GM19193 (cell line): Measurements from ENCODE around the gene HSPH1.

ENCODE experiments used
- POLR2A ChIP-seq: IDR thresholded peaks from 4 replicates; pipeline ENCODE4 v1.6.1; 2011; ENCODE audit not compliant: insufficient read depth, insufficient read length; ENCODE audit errors: extremely low read depth

Gene HSPH1

GRCh38 chr13:31161557-31162150, at the start of gene HSPH1:
HSPH1 (minus strand) TSS chr13:31161904; CDS start chr13:31161582, 322 bp downstream.
- TF ChIP-seq POLR2A = peak; percentile 92

GRCh38 chr13:31209841-31210210, 48.1 kb upstream of the HSPH1 start:
- no peak for TF ChIP-seq POLR2A

DNA sequence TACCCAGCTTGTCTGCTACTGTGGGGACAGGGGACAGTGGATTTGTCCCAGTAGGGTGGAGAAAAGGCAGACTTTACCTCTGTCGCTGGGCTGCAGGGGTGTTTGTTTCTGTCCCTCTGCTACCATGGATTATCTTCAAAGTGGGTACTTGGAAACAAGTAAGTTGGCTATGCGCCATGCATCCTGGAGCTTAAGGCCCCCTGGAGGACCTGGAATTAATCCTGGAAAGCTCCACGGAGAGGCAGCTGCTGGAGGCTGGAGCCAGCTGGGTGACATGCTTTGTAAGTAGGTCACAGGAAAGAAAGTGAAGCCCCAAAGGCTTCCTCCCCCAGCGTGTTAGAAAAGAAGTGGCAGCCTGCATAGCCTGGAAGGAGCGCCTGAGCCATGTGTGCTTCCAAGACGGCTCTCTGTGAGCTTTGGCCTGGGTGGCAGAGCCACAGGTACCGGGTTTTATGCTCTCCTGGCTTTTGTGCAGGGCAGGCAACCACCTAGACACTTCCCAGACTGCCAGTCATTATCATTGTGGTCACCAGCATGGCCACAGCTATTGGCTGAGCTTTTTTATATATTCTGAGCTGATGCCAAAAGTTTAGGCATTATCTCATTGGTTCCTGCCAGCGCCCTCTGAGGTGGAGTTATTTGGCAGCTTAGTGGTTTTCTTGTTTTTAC, 47.6 kb upstream of the HSPH1 start:
- TF ChIP-seq POLR2A = no peak

DNA sequence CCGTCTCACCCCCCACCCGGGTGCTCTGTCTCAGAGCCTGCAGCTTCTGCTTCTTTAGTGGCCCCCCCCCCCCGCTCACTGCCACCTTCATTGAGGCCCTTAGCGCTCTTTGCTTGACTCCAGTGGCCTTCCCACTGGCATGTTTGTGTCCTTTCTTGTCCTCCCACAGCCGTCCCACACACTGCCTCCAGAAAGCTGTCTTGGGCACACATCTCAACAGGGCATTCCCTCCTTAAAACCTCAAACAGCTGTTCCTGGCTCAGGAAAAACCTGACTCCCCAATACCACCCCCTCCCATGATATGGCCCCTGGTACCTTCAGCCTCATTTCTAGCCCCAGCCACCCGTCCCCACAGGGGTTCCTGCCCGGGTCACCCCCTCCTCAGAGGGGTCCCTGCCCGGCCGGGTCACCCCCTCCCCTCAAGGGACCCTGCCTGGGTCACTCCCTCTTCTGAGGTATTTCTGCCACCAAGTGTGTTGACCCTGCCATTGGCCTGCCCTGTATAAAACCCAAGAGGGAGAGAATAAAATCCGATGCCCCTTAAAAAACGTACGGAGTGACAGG, 46.9 kb upstream of the HSPH1 start:
- no peak for TF ChIP-seq POLR2A

- TF ChIP-seq POLR2A = no peak
Measured at GRCh38 chr13:31207661-31208552, 46.2 kb upstream of the HSPH1 start.

DNA sequence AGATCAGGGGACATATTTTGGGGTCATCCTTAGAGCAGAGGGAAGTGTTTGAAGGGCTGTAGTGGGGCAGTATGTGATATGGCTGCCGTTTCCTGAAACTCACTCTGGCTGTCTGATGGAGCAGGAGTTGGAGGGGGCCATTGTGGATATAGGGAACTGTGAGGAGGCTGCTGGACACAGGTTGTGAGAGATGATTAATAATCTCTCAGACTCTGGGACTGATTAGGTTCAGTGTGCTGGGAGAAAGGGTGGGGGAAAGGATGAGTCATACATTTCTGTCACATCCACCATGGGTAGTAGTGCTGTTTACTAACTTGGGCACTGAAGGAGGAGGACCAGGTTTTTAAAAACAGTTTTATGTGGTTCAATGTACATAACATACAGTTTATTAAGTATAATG, 42.9 kb upstream of the HSPH1 start:
- no peak for TF ChIP-seq POLR2A

DNA sequence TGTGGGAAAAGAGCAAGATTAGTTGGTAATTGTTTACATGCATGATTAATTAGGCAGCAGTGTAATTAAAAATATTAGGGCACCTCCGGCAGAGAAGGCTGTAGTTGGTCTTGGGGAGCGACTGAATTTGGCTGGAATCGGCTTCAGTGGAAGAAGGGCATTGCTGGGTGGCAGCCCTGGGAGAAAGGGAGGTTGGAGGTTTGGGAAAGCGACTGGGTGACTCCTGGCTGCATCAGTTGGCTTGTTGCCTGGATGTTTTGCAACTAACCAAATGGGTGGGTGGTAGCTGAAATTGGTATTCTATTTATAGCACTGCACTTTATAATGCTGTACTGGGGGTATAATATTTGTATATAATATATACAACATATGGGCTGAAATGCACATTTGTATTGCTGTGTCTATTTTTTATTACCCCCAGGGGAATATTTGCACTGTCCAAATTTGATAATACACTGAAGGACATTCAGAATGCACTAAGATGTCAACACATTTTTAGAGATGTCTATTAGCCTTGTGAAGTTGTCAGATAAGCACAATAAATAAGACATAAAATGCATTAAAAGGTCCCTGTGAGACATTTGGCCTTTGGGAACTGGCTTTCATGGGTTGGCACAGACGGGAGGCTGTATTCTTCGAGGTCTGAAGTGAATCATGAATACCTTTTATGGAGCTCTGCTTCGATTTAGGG, 39.8 kb upstream of the HSPH1 start:
- no peak for TF ChIP-seq POLR2A

- TF ChIP-seq POLR2A = no peak
Measured at GRCh38 chr13:31200637-31200971, 38.9 kb upstream of the HSPH1 start.

DNA sequence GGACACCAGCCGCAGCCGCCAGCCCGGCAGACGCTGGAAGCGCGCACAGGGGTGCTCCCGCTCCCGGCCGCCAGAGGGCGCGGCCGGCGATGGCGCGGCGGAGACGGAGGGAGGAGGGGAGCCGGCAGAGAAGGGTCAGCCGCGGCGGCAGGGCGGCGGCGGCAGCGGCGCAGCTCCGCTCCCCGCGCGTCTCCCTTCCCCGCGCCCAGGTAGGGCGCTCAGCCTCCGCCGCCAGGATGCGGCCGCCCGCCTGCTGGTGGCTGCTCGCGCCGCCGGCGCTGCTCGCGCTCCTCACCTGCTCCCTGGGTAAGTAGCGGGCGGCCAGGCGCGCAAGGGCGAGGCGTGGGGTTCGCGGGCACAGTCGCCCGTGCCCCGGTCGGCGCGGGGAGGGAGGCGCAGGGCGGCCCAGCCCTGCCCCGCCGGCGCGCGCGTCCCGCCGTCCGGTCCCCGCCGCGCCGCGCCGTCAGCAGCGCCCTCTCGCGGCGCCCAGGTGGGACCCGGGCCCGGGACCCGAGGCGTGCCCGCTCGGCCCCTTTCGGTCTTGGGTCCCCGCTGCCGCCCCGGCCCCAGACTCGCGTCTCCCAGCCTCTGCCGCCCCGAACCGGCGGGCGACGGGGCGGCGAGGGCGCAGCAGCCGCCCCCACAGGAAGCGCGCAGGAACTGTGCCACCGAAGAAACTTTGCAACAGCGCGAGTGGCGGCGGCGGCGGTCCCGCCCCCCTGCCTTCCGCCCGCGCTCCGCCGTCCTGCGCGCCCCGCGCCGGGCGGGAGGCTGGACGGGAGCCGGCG, 38.3 kb upstream of the HSPH1 start, which contains the start of gene B3GLCT:
TSS of gene B3GLCT (plus strand) at position 127 of the 788 bp plus-strand sequence. CDS start at position 237, 110 bp downstream.
- TF ChIP-seq POLR2A = peak; percentile 35

DNA sequence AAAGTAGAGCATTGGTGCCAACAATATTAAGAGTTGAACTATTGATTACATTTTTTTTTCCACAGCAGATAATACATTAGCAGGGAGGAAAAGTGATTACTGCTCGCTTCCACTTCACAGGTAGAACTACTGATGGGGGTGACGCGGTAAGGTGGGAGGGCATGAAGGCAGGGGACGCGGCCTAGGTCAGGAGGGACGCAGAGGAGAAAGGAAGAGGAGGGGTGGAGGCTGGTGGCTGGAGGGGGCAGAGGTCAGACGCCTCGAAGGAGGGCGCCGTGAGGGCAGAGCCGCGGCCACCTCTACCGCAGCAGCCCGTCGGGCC, 37.8 kb upstream of the HSPH1 start:
- TF ChIP-seq POLR2A = no peak

DNA sequence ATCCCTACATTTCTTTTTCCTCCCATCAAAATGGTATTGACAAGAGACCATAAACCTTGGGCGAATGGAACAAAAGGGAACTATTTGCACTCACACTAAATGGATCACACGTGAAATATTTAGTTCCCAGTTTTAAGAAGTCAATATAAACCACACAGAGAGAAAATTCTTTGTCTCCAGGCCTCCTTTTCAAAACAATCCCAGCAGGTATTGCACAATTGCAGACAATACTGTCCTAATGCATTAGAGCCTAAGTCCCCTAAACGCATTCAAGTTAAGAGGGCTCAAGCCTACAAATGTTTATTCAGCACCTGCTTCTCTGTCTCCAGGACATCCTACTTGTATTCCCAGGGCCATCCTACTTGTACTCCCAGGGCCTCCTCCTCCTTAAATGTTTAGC, 36.8 kb upstream of the HSPH1 start:
- no peak for TF ChIP-seq POLR2A

GRCh38 chr13:31196992-31197391, 35.3 kb upstream of the HSPH1 start:
- TF ChIP-seq POLR2A = no peak

- no peak for TF ChIP-seq POLR2A
Measured at GRCh38 chr13:31195616-31196015, 33.9 kb upstream of the HSPH1 start.

DNA sequence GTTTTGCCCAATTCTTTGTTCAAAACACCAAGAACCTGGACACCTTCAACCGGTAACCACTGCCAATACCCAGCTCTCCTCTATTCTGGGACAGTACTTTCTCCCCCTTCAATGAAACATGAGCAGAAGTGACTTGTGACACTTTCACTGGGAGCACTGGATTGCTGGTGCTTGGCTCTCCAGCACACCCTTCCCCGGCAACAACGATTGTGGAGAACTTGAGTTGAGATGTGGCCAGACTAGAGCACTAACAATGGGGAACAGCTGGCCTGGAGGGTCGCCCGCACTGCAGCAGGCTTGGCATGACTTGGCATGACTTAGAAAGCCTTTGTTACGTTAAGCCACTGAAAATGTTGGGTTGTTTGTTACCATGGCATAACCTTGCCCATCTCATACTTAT, 30.6 kb upstream of the HSPH1 start:
- no peak for TF ChIP-seq POLR2A
